ENCODE data around the gene RALGPS1.

Gene RALGPS1

GRCh38 chr9:126953041-126953809 is 38.6 kb downstream of the RALGPS1 start:
- TF ChIP-seq, protein P1, sequence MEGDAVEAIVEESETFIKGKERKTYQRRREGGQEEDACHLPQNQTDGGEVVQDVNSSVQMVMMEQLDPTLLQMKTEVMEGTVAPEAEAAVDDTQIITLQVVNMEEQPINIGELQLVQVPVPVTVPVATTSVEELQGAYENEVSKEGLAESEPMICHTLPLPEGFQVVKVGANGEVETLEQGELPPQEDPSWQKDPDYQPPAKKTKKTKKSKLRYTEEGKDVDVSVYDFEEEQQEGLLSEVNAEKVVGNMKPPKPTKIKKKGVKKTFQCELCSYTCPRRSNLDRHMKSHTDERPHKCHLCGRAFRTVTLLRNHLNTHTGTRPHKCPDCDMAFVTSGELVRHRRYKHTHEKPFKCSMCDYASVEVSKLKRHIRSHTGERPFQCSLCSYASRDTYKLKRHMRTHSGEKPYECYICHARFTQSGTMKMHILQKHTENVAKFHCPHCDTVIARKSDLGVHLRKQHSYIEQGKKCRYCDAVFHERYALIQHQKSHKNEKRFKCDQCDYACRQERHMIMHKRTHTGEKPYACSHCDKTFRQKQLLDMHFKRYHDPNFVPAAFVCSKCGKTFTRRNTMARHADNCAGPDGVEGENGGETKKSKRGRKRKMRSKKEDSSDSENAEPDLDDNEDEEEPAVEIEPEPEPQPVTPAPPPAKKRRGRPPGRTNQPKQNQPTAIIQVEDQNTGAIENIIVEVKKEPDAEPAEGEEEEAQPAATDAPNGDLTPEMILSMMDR (conservative IDR thresholded peaks at IDR 0.05; ENCODE audit: low read depth, low read length): no peak
- DNase-seq (ENCODE audit: low read depth): no peak

DNA sequence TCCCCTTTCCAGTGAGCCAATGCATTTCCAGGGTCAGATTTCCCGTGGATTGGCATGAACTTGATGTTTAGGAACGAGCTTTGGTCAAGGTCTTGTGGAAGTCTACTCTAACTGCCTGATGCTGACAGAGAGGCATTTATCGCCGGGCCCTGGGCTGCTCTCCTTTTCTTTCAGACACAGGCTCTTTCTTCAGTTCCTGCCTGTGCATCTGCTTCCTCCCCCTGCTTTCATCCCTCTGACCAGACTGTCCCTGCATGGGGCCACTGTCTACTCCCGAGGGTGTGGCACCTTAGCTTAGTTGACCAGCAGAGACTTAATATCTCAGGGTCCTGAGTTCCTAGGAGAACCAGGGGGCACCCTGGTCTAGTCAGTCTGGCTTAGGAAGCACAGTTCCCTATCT is 41.2 kb downstream of the RALGPS1 start:
- DNase-seq (ENCODE audit: low read depth): no peak
- H3K4me3 ChIP-seq (ENCODE audit: low read length): no peak overlapping the region
- TF ChIP-seq, protein P1 (conservative IDR thresholded peaks at IDR 0.05; ENCODE audit: low read depth, low read length): no peak

More at GRCh38 chr9:126953041-126953809, 38.6 kb downstream of the RALGPS1 start:
- H3K4me3 ChIP-seq (ENCODE audit: low read length): no peak overlapping the region

GRCh38 chr9:126956917-126957686 is 42.5 kb downstream of the RALGPS1 start:
- H3K4me3 ChIP-seq (ENCODE audit: low read length): no peak overlapping the region
- TF ChIP-seq, protein P1 (conservative IDR thresholded peaks at IDR 0.05; ENCODE audit: low read depth, low read length): no peak
- DNase-seq (ENCODE audit: low read depth): peak; percentile 89

GRCh38 chr9:126957687-126958053 is 43.1 kb downstream of the RALGPS1 start:
- DNase-seq (ENCODE audit: low read depth): peak; percentile 77
- TF ChIP-seq, protein P1 (conservative IDR thresholded peaks at IDR 0.05; ENCODE audit: low read depth, low read length): peak; percentile 12
- no peak overlapping the region for H3K4me3 ChIP-seq (ENCODE audit: low read length)

DNA sequence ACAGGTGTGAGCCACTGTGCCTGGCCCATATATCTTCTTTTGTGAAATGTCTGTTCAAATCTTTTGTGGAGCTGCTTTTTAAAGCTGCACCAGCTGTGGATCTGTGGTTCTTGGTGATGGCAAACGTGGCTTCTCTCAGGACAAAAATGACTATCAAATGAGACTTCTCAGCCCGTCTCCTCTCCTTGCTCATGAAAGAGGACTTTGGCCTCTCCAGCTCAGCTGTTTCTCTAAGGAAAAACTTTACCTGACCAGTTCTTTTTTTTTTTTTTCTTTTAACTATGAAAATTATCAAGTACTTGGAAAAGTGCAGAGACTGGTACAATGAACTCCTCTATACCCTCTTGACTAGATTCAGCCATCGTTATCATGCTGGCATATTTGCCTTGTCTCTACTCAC is 44.8 kb downstream of the RALGPS1 start:
- H3K4me3 ChIP-seq (ENCODE audit: low read length): no peak overlapping the region
- no peak for DNase-seq (ENCODE audit: low read depth)
- TF ChIP-seq, protein P1 (conservative IDR thresholded peaks at IDR 0.05; ENCODE audit: low read depth, low read length): no peak

DNA sequence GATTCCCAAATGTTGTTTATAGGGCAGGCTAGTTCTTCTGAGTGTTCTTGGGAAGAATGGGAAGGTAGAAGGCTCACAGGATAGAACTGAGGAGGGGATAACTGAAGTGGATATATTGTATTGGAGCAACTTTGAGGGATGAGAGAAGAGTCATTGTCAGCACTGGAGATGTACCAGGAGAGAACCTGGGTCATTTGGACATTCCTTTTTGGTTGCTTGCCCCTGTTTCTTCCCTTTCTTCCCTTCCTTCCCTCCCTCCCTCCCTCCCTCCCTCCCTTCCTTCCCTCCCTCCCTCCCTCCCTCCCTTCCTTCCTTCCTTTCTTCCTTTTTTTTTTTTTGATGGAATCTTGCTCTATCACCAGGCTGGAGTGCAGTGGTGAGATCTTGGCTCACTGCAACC is 45.3 kb downstream of the RALGPS1 start:
- TF ChIP-seq, protein P1 (conservative IDR thresholded peaks at IDR 0.05; ENCODE audit: low read depth, low read length): no peak
- no peak overlapping the region for H3K4me3 ChIP-seq (ENCODE audit: low read length)
- DNase-seq (ENCODE audit: low read depth): no peak

Measured in retinal pigment epithelial cell (primary cell).